ENCODE measurements around the gene TRIM54.

DNA sequence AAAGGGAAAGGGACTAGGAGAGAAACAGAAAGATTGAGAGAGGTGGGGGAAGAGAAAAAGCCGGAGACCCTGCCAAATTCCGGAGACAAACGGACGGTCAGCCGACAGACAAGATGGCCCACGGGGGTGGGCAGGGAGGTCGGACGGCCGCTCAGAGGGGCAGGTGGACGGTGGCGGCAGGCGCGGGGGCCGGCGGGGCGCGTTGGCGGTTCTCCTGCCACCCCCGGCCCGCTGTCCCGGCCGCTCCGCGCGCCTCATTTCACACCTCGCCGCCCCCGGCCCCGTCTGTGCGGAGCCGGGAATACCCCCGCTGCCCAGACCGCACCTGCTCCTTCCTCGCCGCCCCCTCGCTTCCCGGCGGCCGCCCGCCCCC lies 20.3 kb upstream of the TRIM54 start:
- TF ChIP-seq, protein P1, sequence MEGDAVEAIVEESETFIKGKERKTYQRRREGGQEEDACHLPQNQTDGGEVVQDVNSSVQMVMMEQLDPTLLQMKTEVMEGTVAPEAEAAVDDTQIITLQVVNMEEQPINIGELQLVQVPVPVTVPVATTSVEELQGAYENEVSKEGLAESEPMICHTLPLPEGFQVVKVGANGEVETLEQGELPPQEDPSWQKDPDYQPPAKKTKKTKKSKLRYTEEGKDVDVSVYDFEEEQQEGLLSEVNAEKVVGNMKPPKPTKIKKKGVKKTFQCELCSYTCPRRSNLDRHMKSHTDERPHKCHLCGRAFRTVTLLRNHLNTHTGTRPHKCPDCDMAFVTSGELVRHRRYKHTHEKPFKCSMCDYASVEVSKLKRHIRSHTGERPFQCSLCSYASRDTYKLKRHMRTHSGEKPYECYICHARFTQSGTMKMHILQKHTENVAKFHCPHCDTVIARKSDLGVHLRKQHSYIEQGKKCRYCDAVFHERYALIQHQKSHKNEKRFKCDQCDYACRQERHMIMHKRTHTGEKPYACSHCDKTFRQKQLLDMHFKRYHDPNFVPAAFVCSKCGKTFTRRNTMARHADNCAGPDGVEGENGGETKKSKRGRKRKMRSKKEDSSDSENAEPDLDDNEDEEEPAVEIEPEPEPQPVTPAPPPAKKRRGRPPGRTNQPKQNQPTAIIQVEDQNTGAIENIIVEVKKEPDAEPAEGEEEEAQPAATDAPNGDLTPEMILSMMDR (IDR thresholded peaks at IDR 0.05): no peak
- no peak for TF ChIP-seq POLR2A (IDR thresholded peaks at IDR 0.05)

All from vagina (tissue), 2 donors.